ENCODE data around the gene EXOC2.
"Not testable (repeated sequence)": the region's sequence is repeated elsewhere in the genome, so short reads cannot be mapped to it uniquely, and the experiment has no call there.

Gene EXOC2

GRCh38 chr6:701215-701614, 8.3 kb upstream of the EXOC2 start:
- Histone ChIP-seq H3K9ac (ENCODE audit: low read depth, low read length, poor library complexity) (no peak overlapping the region), H3K9me3 (replicated peaks in 1 of 2; ENCODE audit: control insufficient read depth in 2 of 2, insufficient read depth in 1 of 2, low read depth in 1 of 2, low read length in 2 of 2) (no peaks in the 10 kb centered on the region), H4K8ac (ENCODE audit: low read depth, low read length) (no peak overlapping the region), H2AFZ (ENCODE audit: low read length) (no peak overlapping the region), H3K27ac (replicated peaks; ENCODE audit: low read length) (no peak overlapping the region), H3K4me3 (ENCODE audit: low read length in 2 of 2) (no peak overlapping the region), H3K79me1 (ENCODE audit: low read depth, low read length) (no peaks in the 10 kb centered on the region), H3K4me1 (ENCODE audit: control insufficient read depth in 2 of 2, insufficient read depth in 1 of 2, low read depth in 1 of 2, low read length in 2 of 2) (peaks cover 3 to 8% of the 10 kb centered on the region in 2 donors), H4K91ac (ENCODE audit: low read depth, low read length, poor library complexity) (no peak overlapping the region), H3K23ac (ENCODE audit: low read depth, low read length, poor library complexity) (no peak overlapping the region), H3K36me3 (replicated peaks in 1 of 2; ENCODE audit: control insufficient read depth in 2 of 2, insufficient read depth in 2 of 2, low read length in 2 of 2) (peaks cover 0 to 2% of the 10 kb centered on the region in 2 donors), H2BK15ac (ENCODE audit: low read length) (no peak overlapping the region), H3K27me3 (ENCODE audit: control insufficient read depth in 3 of 3, insufficient read depth in 3 of 3, low read depth in 1 of 3, low read length in 3 of 3) (no peaks in the 10 kb centered on the region), H2BK12ac (ENCODE audit: low read length) (no peak overlapping the region), H3K14ac (ENCODE audit: low read length) (no peak overlapping the region), H3K18ac (ENCODE audit: low read length) (no peak overlapping the region), H3K4me2 (ENCODE audit: insufficient read depth, low read length, poor library complexity, severe bottlenecking) (no peak overlapping the region), H3K4ac (ENCODE audit: low read length) (no peak overlapping the region), H2AK5ac (ENCODE audit: low read depth, low read length) (no peak overlapping the region), H2BK120ac (ENCODE audit: low read depth, low read length) (no peak overlapping the region), H2BK5ac (ENCODE audit: low read length) (no peak overlapping the region)
- WGBS, 2 donors (ENCODE audit: extremely low coverage in 2 of 2, insufficient read length in 2 of 2, insufficient replicate concordance in 1 of 2), result no CpG with 5 or more reads among the region's 4 CpGs
- no peak for DNase-seq (ENCODE audit: low spot score)

DNA sequence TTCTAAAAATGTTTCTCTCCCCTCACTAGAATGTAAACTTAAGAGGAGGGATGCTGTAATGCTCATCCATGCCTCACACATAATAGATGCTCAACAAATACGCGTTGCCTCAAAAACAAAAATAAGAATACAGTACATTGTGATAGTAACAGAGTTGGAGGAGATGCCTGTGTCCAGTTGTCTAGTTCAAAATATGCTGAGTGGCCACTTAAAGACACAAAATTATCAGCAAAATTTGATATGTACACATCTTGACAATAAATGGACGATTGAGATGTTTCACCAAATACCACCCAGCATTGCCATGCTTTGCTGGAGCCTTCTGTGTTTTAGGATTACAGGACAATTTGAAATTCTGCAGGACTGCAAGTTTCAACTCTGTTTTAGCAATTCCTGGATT, 7.6 kb upstream of the EXOC2 start:
- Histone ChIP-seq H4K91ac (ENCODE audit: low read depth, low read length, poor library complexity) (no peak overlapping the region), H2BK5ac (ENCODE audit: low read length) (no peak overlapping the region), H3K4me3 (ENCODE audit: low read length in 2 of 2) (no peak overlapping the region), H3K79me1 (ENCODE audit: low read depth, low read length) (no peaks in the 10 kb centered on the region), H3K4me2 (ENCODE audit: insufficient read depth, low read length, poor library complexity, severe bottlenecking) (no peak overlapping the region), H2AK5ac (ENCODE audit: low read depth, low read length) (no peak overlapping the region), H4K8ac (ENCODE audit: low read depth, low read length) (no peak overlapping the region), H3K9me3 (replicated peaks in 1 of 2; ENCODE audit: control insufficient read depth in 2 of 2, insufficient read depth in 1 of 2, low read depth in 1 of 2, low read length in 2 of 2) (no peaks in the 10 kb centered on the region), H3K4me1 (ENCODE audit: control insufficient read depth in 2 of 2, insufficient read depth in 1 of 2, low read depth in 1 of 2, low read length in 2 of 2) (peaks cover 3 to 8% of the 10 kb centered on the region in 2 donors), H3K9ac (ENCODE audit: low read depth, low read length, poor library complexity) (no peak overlapping the region), H3K27ac (replicated peaks; ENCODE audit: low read length) (no peak overlapping the region), H3K23ac (ENCODE audit: low read depth, low read length, poor library complexity) (no peak overlapping the region), H3K27me3 (ENCODE audit: control insufficient read depth in 3 of 3, insufficient read depth in 3 of 3, low read depth in 1 of 3, low read length in 3 of 3) (no peaks in the 10 kb centered on the region), H2AFZ (ENCODE audit: low read length) (no peak overlapping the region), H3K36me3 (replicated peaks in 1 of 2; ENCODE audit: control insufficient read depth in 2 of 2, insufficient read depth in 2 of 2, low read length in 2 of 2) (peaks cover 0 to 2% of the 10 kb centered on the region in 2 donors), H3K18ac (ENCODE audit: low read length) (no peak overlapping the region), H3K4ac (ENCODE audit: low read length) (no peak overlapping the region), H3K14ac (ENCODE audit: low read length) (no peak overlapping the region), H2BK120ac (ENCODE audit: low read depth, low read length) (no peak overlapping the region), H2BK12ac (ENCODE audit: low read length) (no peak overlapping the region), H2BK15ac (ENCODE audit: low read length) (no peak overlapping the region)
- WGBS, 2 donors (ENCODE audit: extremely low coverage in 2 of 2, insufficient read length in 2 of 2, insufficient replicate concordance in 1 of 2), result no CpG with 5 or more reads among the region's 3 CpGs
- DNase-seq (ENCODE audit: low spot score), result no peak

DNA sequence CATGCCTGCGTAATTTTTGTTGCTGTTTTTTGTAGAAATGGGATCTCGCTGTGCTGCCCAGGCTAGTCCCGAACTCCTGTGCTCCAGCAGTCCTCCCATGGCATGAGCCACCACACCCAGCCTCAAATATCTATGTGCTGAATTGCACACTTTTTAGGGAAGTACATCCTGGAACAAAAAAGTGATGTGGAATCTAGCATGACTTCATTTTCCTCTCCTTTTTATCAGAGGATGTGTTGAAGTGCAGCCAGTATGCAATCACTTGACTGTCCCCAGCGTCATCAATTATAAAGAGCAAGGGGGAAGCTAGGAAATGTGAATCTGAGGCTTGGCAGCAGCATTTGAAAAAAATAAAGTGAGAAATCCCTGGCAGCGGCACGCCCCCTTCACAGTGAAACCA, 6.4 kb upstream of the EXOC2 start:
- Histone ChIP-seq H3K27me3 (ENCODE audit: control insufficient read depth in 3 of 3, insufficient read depth in 3 of 3, low read depth in 1 of 3, low read length in 3 of 3) (no peaks in the 10 kb centered on the region), H3K9ac (ENCODE audit: low read depth, low read length, poor library complexity) (no peak overlapping the region), H3K36me3 (replicated peaks in 1 of 2; ENCODE audit: control insufficient read depth in 2 of 2, insufficient read depth in 2 of 2, low read length in 2 of 2) (peaks cover 0 to 2% of the 10 kb centered on the region in 2 donors), H4K91ac (ENCODE audit: low read depth, low read length, poor library complexity) (no peak overlapping the region), H2BK12ac (ENCODE audit: low read length) (no peak overlapping the region), H2AFZ (ENCODE audit: low read length) (no peak overlapping the region), H4K8ac (ENCODE audit: low read depth, low read length) (no peak overlapping the region), H2BK15ac (ENCODE audit: low read length) (no peak overlapping the region), H2BK5ac (ENCODE audit: low read length) (no peak overlapping the region), H3K4me2 (ENCODE audit: insufficient read depth, low read length, poor library complexity, severe bottlenecking) (no peak overlapping the region), H3K14ac (ENCODE audit: low read length) (no peak overlapping the region), H2AK5ac (ENCODE audit: low read depth, low read length) (no peak overlapping the region), H3K9me3 (replicated peaks in 1 of 2; ENCODE audit: control insufficient read depth in 2 of 2, insufficient read depth in 1 of 2, low read depth in 1 of 2, low read length in 2 of 2) (no peaks in the 10 kb centered on the region), H3K27ac (replicated peaks; ENCODE audit: low read length) (no peak overlapping the region), H3K4ac (ENCODE audit: low read length) (no peak overlapping the region), H3K79me1 (ENCODE audit: low read depth, low read length) (no peaks in the 10 kb centered on the region), H2BK120ac (ENCODE audit: low read depth, low read length) (no peak overlapping the region), H3K18ac (ENCODE audit: low read length) (no peak overlapping the region), H3K4me3 (ENCODE audit: low read length in 2 of 2) (no peak overlapping the region), H3K23ac (ENCODE audit: low read depth, low read length, poor library complexity) (no peak overlapping the region), H3K4me1 (ENCODE audit: control insufficient read depth in 2 of 2, insufficient read depth in 1 of 2, low read depth in 1 of 2, low read length in 2 of 2) (peaks cover 3 to 8% of the 10 kb centered on the region in 2 donors)
- no peak for DNase-seq (ENCODE audit: low spot score)
- WGBS, 2 donors (ENCODE audit: extremely low coverage in 2 of 2, insufficient read length in 2 of 2, insufficient replicate concordance in 1 of 2), result no CpG with 5 or more reads among the region's 6 CpGs

DNA sequence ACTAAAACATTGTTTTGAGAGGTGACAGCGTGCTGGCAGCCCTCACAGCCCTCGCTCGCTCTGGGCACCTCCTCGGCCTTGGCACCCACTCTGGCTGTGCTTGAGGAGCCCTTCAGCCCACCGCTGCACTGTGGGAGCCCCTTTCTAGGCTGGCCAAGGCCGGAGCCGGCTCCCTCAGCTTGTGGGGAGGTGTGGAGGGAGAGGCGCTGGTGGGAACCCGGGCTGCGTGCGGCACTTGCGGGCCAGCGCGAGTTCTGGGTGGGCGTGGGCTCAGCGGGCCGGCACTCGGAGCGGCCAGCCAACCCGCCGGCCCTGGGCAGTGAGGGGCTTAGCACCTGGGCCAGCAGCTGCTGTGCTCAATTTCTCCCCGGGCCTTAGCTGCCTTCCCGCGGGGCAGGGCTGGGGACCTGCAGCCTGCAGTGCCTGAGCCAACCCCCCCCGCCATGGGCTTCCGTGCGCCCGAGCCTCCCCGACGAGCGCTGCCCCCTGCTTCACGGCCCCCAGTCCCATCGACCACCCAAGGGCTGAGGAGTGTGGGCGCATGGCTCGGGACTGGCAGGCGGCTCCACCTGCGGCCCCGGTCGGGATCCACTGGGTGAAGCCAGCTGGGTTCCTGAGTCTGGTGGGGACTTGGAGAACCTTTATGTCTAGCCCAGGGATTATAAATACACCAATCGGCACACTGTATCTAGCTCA, 1.6 kb upstream of the EXOC2 start:
- WGBS, 2 donors (ENCODE audit: extremely low coverage in 2 of 2, insufficient read length in 2 of 2, insufficient replicate concordance in 1 of 2), result no CpG with 5 or more reads among the region's 40 CpGs
- not testable (repeated sequence) for H2BK15ac ChIP-seq (ENCODE audit: low read length); H3K4me2 ChIP-seq (ENCODE audit: insufficient read depth, low read length, poor library complexity, severe bottlenecking); H3K27ac ChIP-seq (replicated peaks; ENCODE audit: low read length); H3K9ac ChIP-seq (ENCODE audit: low read depth, low read length, poor library complexity); H4K91ac ChIP-seq (ENCODE audit: low read depth, low read length, poor library complexity); H2AK5ac ChIP-seq (ENCODE audit: low read depth, low read length); H3K9me3 ChIP-seq (replicated peaks in 1 of 2; ENCODE audit: control insufficient read depth in 2 of 2, insufficient read depth in 1 of 2, low read depth in 1 of 2, low read length in 2 of 2); H2BK12ac ChIP-seq (ENCODE audit: low read length); H4K8ac ChIP-seq (ENCODE audit: low read depth, low read length); H3K18ac ChIP-seq (ENCODE audit: low read length); H3K23ac ChIP-seq (ENCODE audit: low read depth, low read length, poor library complexity); H2BK120ac ChIP-seq (ENCODE audit: low read depth, low read length); H3K4me3 ChIP-seq (ENCODE audit: low read length in 2 of 2); H3K4me1 ChIP-seq (ENCODE audit: control insufficient read depth in 2 of 2, insufficient read depth in 1 of 2, low read depth in 1 of 2, low read length in 2 of 2); H2BK5ac ChIP-seq (ENCODE audit: low read length); H3K27me3 ChIP-seq (ENCODE audit: control insufficient read depth in 3 of 3, insufficient read depth in 3 of 3, low read depth in 1 of 3, low read length in 3 of 3); H3K14ac ChIP-seq (ENCODE audit: low read length); H3K36me3 ChIP-seq (replicated peaks in 1 of 2; ENCODE audit: control insufficient read depth in 2 of 2, insufficient read depth in 2 of 2, low read length in 2 of 2); H3K4ac ChIP-seq (ENCODE audit: low read length); H3K79me1 ChIP-seq (ENCODE audit: low read depth, low read length); H2AFZ ChIP-seq (ENCODE audit: low read length); DNase-seq (ENCODE audit: low spot score)
